H1 (cell line): ENCODE measurements around the gene PUS7L. TPM values are rescaled to one million over a fixed set of nuclear protein-coding genes. Genes with fewer than 3 reads are reported as not detected.

Source experiments
- CTCF ChIA-PET: fragments of 300-600 bp; sonication (Branson Sonifier 250); formaldehyde crosslinking; loops from one replicate; lab custom pipeline; 2021; ENCODE audit not compliant: partially characterized antibody; lab: Charles Lee
- POLR2A ChIA-PET: fragments of 300-600 bp; sonication (Branson Sonifier 250); formaldehyde crosslinking; loops from one replicate; lab custom pipeline; 2021; ENCODE audit warnings: inconsistent platforms; ENCODE audit not compliant: partially characterized antibody; lab: Charles Lee
- DNase-seq, 2 experiments: peaks; one replicate each; pipeline versions ENCODE4 v3.0.0 to v3.0.0-alpha.2; 2010 to 2022; ENCODE audit warnings: low spot score in 2 of 2, low read depth in 1 of 2, mixed read lengths in 1 of 2
- FAIRE-seq: peaks from 2 replicates; lab custom pipeline; 2011; peaks lifted over from hg19 to GRCh38; lab: Jason Lieb, UNC
- H2AFZ ChIP-seq: 2 replicates; pipeline ENCODE4 v1.8.1; 2012; ENCODE audit warnings: low read length, inconsistent platforms
- H2AK5ac ChIP-seq: 2 replicates; pipeline ENCODE4 v1.6.1; 2013; ENCODE audit warnings: low read depth, low read length
- H2BK120ac ChIP-seq: replicated peaks from 2 replicates; pipeline ENCODE3; 2013; ENCODE audit warnings: low read depth, low read length, inconsistent platforms
- H2BK12ac ChIP-seq: 2 replicates; pipeline ENCODE4 v1.6.1; 2013; ENCODE audit warnings: low read depth, low read length
- H2BK15ac ChIP-seq: 2 replicates; pipeline ENCODE4 v1.6.1; 2013; ENCODE audit warnings: low read length
- H2BK20ac ChIP-seq: 2 replicates; pipeline ENCODE4 v1.6.1; 2013; ENCODE audit warnings: low read length
- H2BK5ac ChIP-seq: 2 replicates; pipeline ENCODE4 v1.6.1; 2013; ENCODE audit warnings: low read depth, low read length
- H3K14ac ChIP-seq: 2 replicates; pipeline ENCODE4 v1.6.1; 2013; ENCODE audit warnings: inconsistent platforms; ENCODE audit not compliant: insufficient read length
- H3K18ac ChIP-seq: 2 replicates; pipeline ENCODE4 v1.6.1; 2013; ENCODE audit warnings: low read length; ENCODE audit errors: extremely low read depth
- H3K23ac ChIP-seq: 2 replicates; pipeline ENCODE4 v1.6.1; 2013; ENCODE audit warnings: inconsistent platforms; ENCODE audit not compliant: insufficient read length
- H3K23me2 ChIP-seq: 2 replicates; pipeline ENCODE4 v1.6.1; 2013; ENCODE audit warnings: low read depth, low read length
- H3K27ac ChIP-seq: 2 replicates; pipeline ENCODE4 v1.6.1; 2011; ENCODE audit warnings: low read depth, low read length, inconsistent platforms
- H3K27me3 ChIP-seq, 4 experiments: replicated peaks in 1 of 4; 1 replicate in 1 of 4; 2 replicates in 3 of 4; pipeline versions ENCODE4 v1.6.1 to v1.8.1; 2011 to 2013; ENCODE audit warnings: low read length in 3 of 4, mild to moderate bottlenecking in 3 of 4, inconsistent platforms in 2 of 4, mixed read lengths in 2 of 4, moderate library complexity in 1 of 4; ENCODE audit not compliant: control insufficient read depth in 3 of 4, insufficient read depth in 3 of 4; ENCODE audit errors: extremely low read depth in 1 of 4
- H3K36me3 ChIP-seq, 4 experiments: 2 replicates each; pipeline versions ENCODE4 v1.6.1 to v1.8.1; 2011 to 2013; ENCODE audit warnings: mild to moderate bottlenecking in 4 of 4, low read length in 3 of 4, moderate library complexity in 2 of 4, control low read depth in 1 of 4, inconsistent platforms in 1 of 4; ENCODE audit not compliant: insufficient read depth in 4 of 4, control insufficient read depth in 2 of 4
- H3K4ac ChIP-seq: replicated peaks from 2 replicates; pipeline ENCODE3; 2013; ENCODE audit warnings: low read length, low read depth, mixed read lengths, inconsistent platforms; ENCODE audit not compliant: insufficient read length
- H3K4me1 ChIP-seq, 4 experiments: replicated peaks in 1 of 4; 1 replicate in 1 of 4; 2 replicates in 3 of 4; pipeline versions ENCODE4 v1.6.1 to v1.8.1; 2011 to 2013; ENCODE audit warnings: low read length in 3 of 4, inconsistent platforms in 2 of 4, mixed read lengths in 1 of 4; ENCODE audit not compliant: insufficient read depth in 4 of 4, control insufficient read depth in 3 of 4
- H3K4me2 ChIP-seq, 2 experiments: 2 replicates each; pipeline versions ENCODE4 v1.6.1 to v1.8.1; 2011 to 2013; ENCODE audit warnings: low read depth in 2 of 2, low read length in 2 of 2, control low read depth in 1 of 2, inconsistent platforms in 1 of 2, mild to moderate bottlenecking in 1 of 2; ENCODE audit not compliant: insufficient read depth in 1 of 2
- H3K4me3 ChIP-seq, 4 experiments: fragments of 200-600, 300-600 bp in 1 of 4; sonication (generic), shearing (Covaris generic), sonication (Bioruptor Twin) in 1 of 4; 2 replicates each; pipeline versions ENCODE4 v1.5.1 to v1.8.1; 2011 to 2016; ENCODE audit warnings: low read length in 4 of 4, low read depth in 3 of 4, control low read depth in 2 of 4, inconsistent platforms in 2 of 4, mild to moderate bottlenecking in 2 of 4, mixed read lengths in 1 of 4, moderate library complexity in 1 of 4; ENCODE audit not compliant: insufficient read depth in 2 of 4; ENCODE audit errors: extremely low read depth in 1 of 4
- H3K56ac ChIP-seq: replicated peaks from 2 replicates; pipeline ENCODE3; 2013; ENCODE audit warnings: low read depth, mild to moderate bottlenecking, mixed read lengths, low read length, inconsistent platforms; ENCODE audit not compliant: insufficient read length
- H3K79me1 ChIP-seq: 2 replicates; pipeline ENCODE4 v1.6.1; 2013; ENCODE audit warnings: low read depth, low read length, control low read depth
- H3K79me2 ChIP-seq, 2 experiments: 2 replicates each; pipeline versions ENCODE4 v1.6.1 to v1.8.1; 2012 to 2013; ENCODE audit warnings: low read length in 2 of 2, mild to moderate bottlenecking in 2 of 2, inconsistent platforms in 1 of 2; ENCODE audit not compliant: insufficient read depth in 2 of 2, control insufficient read depth in 1 of 2
- H3K9ac ChIP-seq, 4 experiments: replicated peaks in 1 of 4; 1 replicate in 1 of 4; 2 replicates in 3 of 4; pipeline versions ENCODE4 v1.6.1 to v1.8.1; 2011 to 2013; ENCODE audit warnings: low read depth in 3 of 4, low read length in 3 of 4, control low read depth in 2 of 4, mild to moderate bottlenecking in 2 of 4, moderate library complexity in 2 of 4, inconsistent platforms in 1 of 4; ENCODE audit errors: extremely low read depth in 1 of 4
- H3K9me3 ChIP-seq, 2 experiments: 2 replicates each; pipeline versions ENCODE4 v1.6.1 to v1.8.1; 2012 to 2013; ENCODE audit warnings: mild to moderate bottlenecking in 2 of 2, moderate library complexity in 2 of 2, control low read depth in 1 of 2, inconsistent platforms in 1 of 2, low read depth in 1 of 2, low read length in 1 of 2, mixed read lengths in 1 of 2; ENCODE audit not compliant: insufficient read depth in 2 of 2
- H4K20me1 ChIP-seq, 2 experiments: replicated peaks in 1 of 2; 2 replicates each; pipeline versions ENCODE3 to v1.8.1; 2011 to 2013; ENCODE audit warnings: inconsistent platforms in 2 of 2, low read length in 2 of 2, mild to moderate bottlenecking in 1 of 2; ENCODE audit not compliant: insufficient read depth in 2 of 2, control insufficient read depth in 1 of 2
- H4K5ac ChIP-seq: 2 replicates; pipeline ENCODE4 v1.6.1; 2013; ENCODE audit warnings: low read length, low read depth, mixed read lengths, inconsistent platforms; ENCODE audit not compliant: insufficient read length
- H4K8ac ChIP-seq: 2 replicates; pipeline ENCODE4 v1.8.0; 2013; ENCODE audit warnings: mild to moderate bottlenecking, moderate library complexity, low read length, inconsistent platforms; ENCODE audit not compliant: insufficient read depth; ENCODE audit errors: extremely low read depth
- H4K91ac ChIP-seq: replicated peaks from 2 replicates; pipeline ENCODE3; 2013; ENCODE audit warnings: low read length, mixed read lengths, inconsistent platforms; ENCODE audit not compliant: insufficient read length
- CREB1 ChIP-seq: IDR thresholded peaks from 2 replicates; pipeline ENCODE4 v1.6.1; 2012; ENCODE audit warnings: inconsistent platforms
- CTBP2 ChIP-seq: IDR thresholded peaks from 2 replicates; pipeline ENCODE4 v1.7.0; 2011; ENCODE audit warnings: borderline replicate concordance, mild to moderate bottlenecking, moderate library complexity, mixed read lengths, low read length; ENCODE audit not compliant: insufficient read depth, insufficient read length
- GTF2F1 ChIP-seq: IDR thresholded peaks from 2 replicates; pipeline ENCODE4 v1.6.1; 2012; ENCODE audit warnings: low read depth, low read length, improper control_type of control experiment, borderline replicate concordance
- MAFK ChIP-seq: IDR thresholded peaks from 2 replicates; pipeline ENCODE4 v1.6.1; 2012; ENCODE audit warnings: low read depth, mild to moderate bottlenecking, improper control_type of control experiment, low read length
- polyA plus RNA-seq, 7 experiments: library from polyadenylated mRNA; depleted of rRNA in 3 of 7; stranded (reverse) in 5 of 7; unstranded in 2 of 7; fragments of >200 nt in 5 of 7; fragments of 200-250 nt in 2 of 7; gene quantifications; 1 replicate in 5 of 7; 2 replicates in 1 of 7; 4 replicates in 1 of 7; pipeline versions ENCODE4 v1.2.1 to v1.2.3, GENCODE V29; 2011 to 2013; ENCODE audit warnings: missing spikeins in 2 of 7, mixed read lengths in 2 of 7
- total RNA-seq: library from RNA; stranded (reverse); fragmentation: NEBNext Ultra II Directional; extraction: Animal tissue kit (Norgen Biotek cat#: 25700); gene quantifications from 2 replicates; pipeline ENCODE4 v1.2.1, GENCODE V29; 2021

Gene PUS7L
- total and polyA plus RNA-seq, 2 of the 8 experiments (the other 6 are each of a cell fraction or from before 2014, with no cell fraction given), result 3.6 to 26.8 TPM

- CTCF ChIA-PET, result interaction anchor here (3.1 kb wide), 1 partner anchor 13 kb away, joined by 15 read pairs; no protein-coding TSS in a partner anchor
- TF ChIP-seq CREB1, result no peak
- no peak for TF ChIP-seq GTF2F1
- no peak for TF ChIP-seq MAFK
- no peak for TF ChIP-seq CTBP2
These were observed 5.2 kb upstream of the PUS7L start for GRCh38 chr12:43763769-43764168.

More at GRCh38 chr12:43763769-43764168, 5.2 kb upstream of the PUS7L start:
- no peak overlapping the region for H4K8ac ChIP-seq
- H4K91ac ChIP-seq, result no peak overlapping the region
- H3K36me3 ChIP-seq, result no peaks in the 10 kb centered on the region
- no peaks in the 10 kb centered on the region for H3K27me3 ChIP-seq
- H3K56ac ChIP-seq, result no peak overlapping the region
- DNase-seq, result no peak
- no peaks in the 10 kb centered on the region for H3K23me2 ChIP-seq
- peaks cover 0 to 15% (median 6%) of the 10 kb centered on the region in 4 experiments; a peak in 5 of 7 replicates for H3K4me1 ChIP-seq
- H2BK5ac ChIP-seq, result no peak overlapping the region; the same call in 1 of the 2 replicates
- no peaks in the 10 kb centered on the region for H4K20me1 ChIP-seq
- H3K4me2 ChIP-seq, result no peak overlapping the region
- H2AFZ ChIP-seq, result no peak overlapping the region
- H2AK5ac ChIP-seq, result no peak overlapping the region
- FAIRE-seq, result no peak
- no peaks in the 10 kb centered on the region for H3K79me1 ChIP-seq
- no peak overlapping the region for H2BK15ac ChIP-seq
- H4K5ac ChIP-seq, result no peak overlapping the region
- no peak overlapping the region for H3K14ac ChIP-seq
- H2BK12ac ChIP-seq, result no peak overlapping the region; the same call in 1 of the 2 replicates
- no peak overlapping the region for H3K27ac ChIP-seq
- no peaks in the 10 kb centered on the region for H3K79me2 ChIP-seq
- POLR2A ChIA-PET, result interaction anchor here (2.1 kb wide), 1 partner anchor 14 kb away, joined by 4 read pairs; no protein-coding TSS in a partner anchor
- no peak overlapping the region for H3K23ac ChIP-seq
- H3K4me3 ChIP-seq, result no peak overlapping the region
- H3K18ac ChIP-seq, result no peak overlapping the region
- no peak overlapping the region for H2BK120ac ChIP-seq
- no peaks in the 10 kb centered on the region for H3K9me3 ChIP-seq
- H3K4ac ChIP-seq, result no peak overlapping the region
- no peak overlapping the region for H2BK20ac ChIP-seq
- no peak overlapping the region for H3K9ac ChIP-seq
